ENCODE results near the gene KMT2D. TPM values are rescaled to one million over a fixed set of nuclear protein-coding genes. Genes with fewer than 3 reads are reported as not detected.

The KMT2D gene
- total and polyA plus RNA-seq, 2 experiments from 2014 or later = 17.6 to 120 TPM

DNA sequence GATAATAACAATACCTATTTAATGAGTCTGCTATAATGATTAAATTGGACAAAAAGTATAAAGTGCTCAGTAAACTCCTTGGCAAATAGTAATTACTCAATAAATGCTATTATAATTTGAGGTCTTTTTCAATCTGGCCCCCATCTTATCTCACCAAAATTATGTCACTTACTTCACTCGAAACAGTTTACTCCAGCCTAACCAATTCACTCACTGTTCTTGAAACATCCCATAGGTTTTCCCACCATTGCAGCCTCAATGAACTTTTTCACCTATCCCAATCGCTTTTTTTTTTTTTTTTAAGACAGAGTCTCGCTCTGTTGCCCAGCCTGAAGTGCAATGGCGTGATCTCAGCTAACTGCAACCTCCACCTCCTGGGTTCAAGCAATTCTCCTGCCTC lies 24.6 kb downstream of the KMT2D start (continued):
- TF ChIP-seq, protein P1, sequence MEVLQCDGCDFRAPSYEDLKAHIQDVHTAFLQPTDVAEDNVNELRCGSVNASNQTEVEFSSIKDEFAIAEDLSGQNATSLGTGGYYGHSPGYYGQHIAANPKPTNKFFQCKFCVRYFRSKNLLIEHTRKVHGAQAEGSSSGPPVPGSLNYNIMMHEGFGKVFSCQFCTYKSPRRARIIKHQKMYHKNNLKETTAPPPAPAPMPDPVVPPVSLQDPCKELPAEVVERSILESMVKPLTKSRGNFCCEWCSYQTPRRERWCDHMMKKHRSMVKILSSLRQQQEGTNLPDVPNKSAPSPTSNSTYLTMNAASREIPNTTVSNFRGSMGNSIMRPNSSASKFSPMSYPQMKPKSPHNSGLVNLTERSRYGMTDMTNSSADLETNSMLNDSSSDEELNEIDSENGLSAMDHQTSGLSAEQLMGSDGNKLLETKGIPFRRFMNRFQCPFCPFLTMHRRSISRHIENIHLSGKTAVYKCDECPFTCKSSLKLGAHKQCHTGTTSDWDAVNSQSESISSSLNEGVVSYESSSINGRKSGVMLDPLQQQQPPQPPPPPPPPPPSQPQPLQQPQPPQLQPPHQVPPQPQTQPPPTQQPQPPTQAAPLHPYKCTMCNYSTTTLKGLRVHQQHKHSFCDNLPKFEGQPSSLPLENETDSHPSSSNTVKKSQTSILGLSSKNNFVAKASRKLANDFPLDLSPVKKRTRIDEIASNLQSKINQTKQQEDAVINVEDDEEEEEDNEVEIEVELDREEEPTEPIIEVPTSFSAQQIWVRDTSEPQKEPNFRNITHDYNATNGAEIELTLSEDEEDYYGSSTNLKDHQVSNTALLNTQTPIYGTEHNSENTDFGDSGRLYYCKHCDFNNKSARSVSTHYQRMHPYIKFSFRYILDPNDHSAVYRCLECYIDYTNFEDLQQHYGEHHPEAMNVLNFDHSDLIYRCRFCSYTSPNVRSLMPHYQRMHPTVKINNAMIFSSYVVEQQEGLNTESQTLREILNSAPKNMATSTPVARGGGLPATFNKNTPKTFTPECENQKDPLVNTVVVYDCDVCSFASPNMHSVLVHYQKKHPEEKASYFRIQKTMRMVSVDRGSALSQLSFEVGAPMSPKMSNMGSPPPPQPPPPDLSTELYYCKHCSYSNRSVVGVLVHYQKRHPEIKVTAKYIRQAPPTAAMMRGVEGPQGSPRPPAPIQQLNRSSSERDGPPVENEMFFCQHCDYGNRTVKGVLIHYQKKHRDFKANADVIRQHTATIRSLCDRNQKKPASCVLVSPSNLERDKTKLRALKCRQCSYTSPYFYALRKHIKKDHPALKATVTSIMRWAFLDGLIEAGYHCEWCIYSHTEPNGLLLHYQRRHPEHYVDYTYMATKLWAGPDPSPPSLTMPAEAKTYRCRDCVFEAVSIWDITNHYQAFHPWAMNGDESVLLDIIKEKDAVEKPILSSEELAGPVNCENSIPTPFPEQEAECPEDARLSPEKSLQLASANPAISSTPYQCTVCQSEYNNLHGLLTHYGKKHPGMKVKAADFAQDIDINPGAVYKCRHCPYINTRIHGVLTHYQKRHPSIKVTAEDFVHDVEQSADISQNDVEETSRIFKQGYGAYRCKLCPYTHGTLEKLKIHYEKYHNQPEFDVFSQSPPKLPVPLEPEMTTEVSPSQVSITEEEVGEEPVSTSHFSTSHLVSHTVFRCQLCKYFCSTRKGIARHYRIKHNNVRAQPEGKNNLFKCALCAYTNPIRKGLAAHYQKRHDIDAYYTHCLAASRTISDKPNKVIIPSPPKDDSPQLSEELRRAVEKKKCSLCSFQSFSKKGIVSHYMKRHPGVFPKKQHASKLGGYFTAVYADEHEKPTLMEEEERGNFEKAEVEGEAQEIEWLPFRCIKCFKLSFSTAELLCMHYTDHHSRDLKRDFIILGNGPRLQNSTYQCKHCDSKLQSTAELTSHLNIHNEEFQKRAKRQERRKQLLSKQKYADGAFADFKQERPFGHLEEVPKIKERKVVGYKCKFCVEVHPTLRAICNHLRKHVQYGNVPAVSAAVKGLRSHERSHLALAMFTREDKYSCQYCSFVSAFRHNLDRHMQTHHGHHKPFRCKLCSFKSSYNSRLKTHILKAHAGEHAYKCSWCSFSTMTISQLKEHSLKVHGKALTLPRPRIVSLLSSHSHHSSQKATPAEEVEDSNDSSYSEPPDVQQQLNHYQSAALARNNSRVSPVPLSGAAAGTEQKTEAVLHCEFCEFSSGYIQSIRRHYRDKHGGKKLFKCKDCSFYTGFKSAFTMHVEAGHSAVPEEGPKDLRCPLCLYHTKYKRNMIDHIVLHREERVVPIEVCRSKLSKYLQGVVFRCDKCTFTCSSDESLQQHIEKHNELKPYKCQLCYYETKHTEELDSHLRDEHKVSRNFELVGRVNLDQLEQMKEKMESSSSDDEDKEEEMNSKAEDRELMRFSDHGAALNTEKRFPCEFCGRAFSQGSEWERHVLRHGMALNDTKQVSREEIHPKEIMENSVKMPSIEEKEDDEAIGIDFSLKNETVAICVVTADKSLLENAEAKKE (CRISPR knock-in tag; IDR thresholded peaks at IDR 0.05) = no peak
- no peak for TF ChIP-seq JUNB (IDR thresholded peaks at IDR 0.05; ENCODE audit: unreplicated experiment)
- TF ChIP-seq, protein P2, sequence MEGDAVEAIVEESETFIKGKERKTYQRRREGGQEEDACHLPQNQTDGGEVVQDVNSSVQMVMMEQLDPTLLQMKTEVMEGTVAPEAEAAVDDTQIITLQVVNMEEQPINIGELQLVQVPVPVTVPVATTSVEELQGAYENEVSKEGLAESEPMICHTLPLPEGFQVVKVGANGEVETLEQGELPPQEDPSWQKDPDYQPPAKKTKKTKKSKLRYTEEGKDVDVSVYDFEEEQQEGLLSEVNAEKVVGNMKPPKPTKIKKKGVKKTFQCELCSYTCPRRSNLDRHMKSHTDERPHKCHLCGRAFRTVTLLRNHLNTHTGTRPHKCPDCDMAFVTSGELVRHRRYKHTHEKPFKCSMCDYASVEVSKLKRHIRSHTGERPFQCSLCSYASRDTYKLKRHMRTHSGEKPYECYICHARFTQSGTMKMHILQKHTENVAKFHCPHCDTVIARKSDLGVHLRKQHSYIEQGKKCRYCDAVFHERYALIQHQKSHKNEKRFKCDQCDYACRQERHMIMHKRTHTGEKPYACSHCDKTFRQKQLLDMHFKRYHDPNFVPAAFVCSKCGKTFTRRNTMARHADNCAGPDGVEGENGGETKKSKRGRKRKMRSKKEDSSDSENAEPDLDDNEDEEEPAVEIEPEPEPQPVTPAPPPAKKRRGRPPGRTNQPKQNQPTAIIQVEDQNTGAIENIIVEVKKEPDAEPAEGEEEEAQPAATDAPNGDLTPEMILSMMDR (conservative IDR thresholded peaks at IDR 0.05; ENCODE audit: low read depth in 2 of 2) = no peak
- no peak for TF ChIP-seq ZNF114 (CRISPR knock-in tag; IDR thresholded peaks at IDR 0.05)

- Histone ChIP-seq H3F3A (replicated peaks; ENCODE audit: low read depth) (no peaks in the 10 kb centered on the region), H2AFZ (no peak overlapping the region), H3K4me3 (no peak overlapping the region), H3K79me2 (replicated peaks; ENCODE audit: insufficient read depth) (no peaks in the 10 kb centered on the region), H4K20me1 (replicated peaks; ENCODE audit: insufficient read depth) (peaks cover 8% of the 10 kb centered on the region; the same call in 1 of the 2 replicates), H3K9me2 (ENCODE audit: insufficient read depth) (no peaks in the 10 kb centered on the region), H3K27me3 (ENCODE audit: insufficient read depth) (no peaks in the 10 kb centered on the region), H3K27ac (ENCODE audit: low read depth) (no peak overlapping the region), H3K36me3 (ENCODE audit: insufficient read depth) (peaks cover 16% of the 10 kb centered on the region), H3K4me1 (ENCODE audit: insufficient read depth) (no peaks in the 10 kb centered on the region), H3K4me2 (no peak overlapping the region)
- Mint-ChIP-seq H3K4me1 (no peaks in the 10 kb centered on the region), H3K9me3 (no peaks in the 10 kb centered on the region), H3K36me3 (ENCODE audit: low read depth) (peaks cover 75% of the 10 kb centered on the region), H3K27me3 (ENCODE audit: insufficient read depth, low read depth, poor library complexity) (peaks cover 7% of the 10 kb centered on the region), H3K27ac (no peak overlapping the region), H3K4me3 (no peak overlapping the region)
- ATAC-seq (no peak), DNase-seq (ENCODE audit: low spot score) (no peak)
- TF ChIP-seq, protein P3, sequence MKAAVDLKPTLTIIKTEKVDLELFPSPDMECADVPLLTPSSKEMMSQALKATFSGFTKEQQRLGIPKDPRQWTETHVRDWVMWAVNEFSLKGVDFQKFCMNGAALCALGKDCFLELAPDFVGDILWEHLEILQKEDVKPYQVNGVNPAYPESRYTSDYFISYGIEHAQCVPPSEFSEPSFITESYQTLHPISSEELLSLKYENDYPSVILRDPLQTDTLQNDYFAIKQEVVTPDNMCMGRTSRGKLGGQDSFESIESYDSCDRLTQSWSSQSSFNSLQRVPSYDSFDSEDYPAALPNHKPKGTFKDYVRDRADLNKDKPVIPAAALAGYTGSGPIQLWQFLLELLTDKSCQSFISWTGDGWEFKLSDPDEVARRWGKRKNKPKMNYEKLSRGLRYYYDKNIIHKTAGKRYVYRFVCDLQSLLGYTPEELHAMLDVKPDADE (IDR thresholded peaks at IDR 0.05) = no peak
- TF ChIP-seq NANOG (IDR thresholded peaks at IDR 0.05; ENCODE audit: borderline replicate concordance) (no peak), ZNF114 (CRISPR knock-in tag; IDR thresholded peaks at IDR 0.05) (no peak), POLR2AphosphoS5 (IDR thresholded peaks at IDR 0.05; ENCODE audit: low read depth) (no peak), EZH2phosphoT487 (IDR thresholded peaks at IDR 0.05; ENCODE audit: unreplicated experiment) (no peak)
- TF ChIP-seq, protein P2 (conservative IDR thresholded peaks at IDR 0.05; ENCODE audit: low read depth in 2 of 2) = no peak
Measured at GRCh38 chr12:49034286-49034622, 26.3 kb downstream of the KMT2D start.

Measured in GM23338 (cell line).